CD4-positive, alpha-beta T cell treated with Interleukin-10 for 1 hour (primary cell): ENCODE data around the gene ZMIZ1.

ENCODE experiments used
- DNase-seq: peaks from one replicate; pipeline ENCODE4 v3.0.0-alpha.2; 2020

Gene ZMIZ1

GRCh38 chr10:79140855-79141254, 72.1 kb downstream of the ZMIZ1 start:
- DNase-seq, result no peak

- no peak for DNase-seq
Observed at GRCh38 chr10:79142064-79142491, 73.3 kb downstream of the ZMIZ1 start.

- DNase-seq, result no peak
Observed at GRCh38 chr10:79142522-79143309, 74.0 kb downstream of the ZMIZ1 start.

GRCh38 chr10:79143879-79144278, 75.1 kb downstream of the ZMIZ1 start:
- DNase-seq, result no peak

GRCh38 chr10:79144351-79145173, 75.8 kb downstream of the ZMIZ1 start:
- no peak for DNase-seq

- DNase-seq, result no peak
Observed at GRCh38 chr10:79145174-79145483, 76.4 kb downstream of the ZMIZ1 start.

GRCh38 chr10:79145517-79146470, 77.0 kb downstream of the ZMIZ1 start:
- no peak for DNase-seq

- no peak for DNase-seq
Observed at GRCh38 chr10:79146611-79147130, 77.9 kb downstream of the ZMIZ1 start.

- DNase-seq, result no peak
Observed at GRCh38 chr10:79147306-79147705, 78.5 kb downstream of the ZMIZ1 start.

- no peak for DNase-seq
Observed at GRCh38 chr10:79147796-79148451, 79.2 kb downstream of the ZMIZ1 start.

GRCh38 chr10:79148452-79149344, 79.9 kb downstream of the ZMIZ1 start:
- DNase-seq, result no peak

GRCh38 chr10:79149345-79149661, 80.5 kb downstream of the ZMIZ1 start:
- no peak for DNase-seq

- peak; percentile 41 for DNase-seq
Observed at GRCh38 chr10:79149662-79150443, 81.1 kb downstream of the ZMIZ1 start.

- DNase-seq, result no peak
Observed at GRCh38 chr10:79150444-79150754, 81.6 kb downstream of the ZMIZ1 start.

- no peak for DNase-seq
Observed at GRCh38 chr10:79152423-79152817, 83.7 kb downstream of the ZMIZ1 start.

GRCh38 chr10:79153745-79154144, 85.0 kb downstream of the ZMIZ1 start:
- DNase-seq, result no peak

- no peak for DNase-seq
Observed at GRCh38 chr10:79155301-79156081, 86.7 kb downstream of the ZMIZ1 start.

GRCh38 chr10:79156334-79157274, 87.8 kb downstream of the ZMIZ1 start:
- DNase-seq, result no peak

GRCh38 chr10:79158004-79158340, 89.2 kb downstream of the ZMIZ1 start:
- no peak for DNase-seq
